HepG2 (cell line): ENCODE data around the gene ATP2B2. TPM values are rescaled to one million over a fixed set of nuclear protein-coding genes. Genes with fewer than 3 reads are reported as not detected.

ENCODE experiments used
- ATAC-seq: fragments of 200-7000 bp; cut with Tn5 transposase; 3 replicates; pipeline ENCODE4 v1.9.1; 2020; ENCODE audit warnings: mild to moderate bottlenecking, moderate library complexity
- BruUV-seq: library from RNA; stranded (reverse); fragments of 400-500 nt; replicated peaks from 2 replicates; lab custom pipeline; 2021; lab: Mats Ljungman, UMichigan
- CTCF ChIA-PET: fragments of 300-600 bp; formaldehyde crosslinking; extraction: SDS; loops from one replicate; lab custom pipeline; 2021; ENCODE audit warnings: low total read pairs, inconsistent platforms, low intra/inter-chr PET ratio; lab: Yijun Ruan, JAX
- POLR2A ChIA-PET: fragments of 350-600 bp; sonication (Branson Sonifier 250); formaldehyde crosslinking; loops from one replicate; lab custom pipeline; 2020; ENCODE audit warnings: antibody characterized with exemption, inconsistent platforms; lab: Yijun Ruan, JAX
- DNase-seq: peaks from one replicate; pipeline ENCODE4 v3.0.0-alpha.2; 2015; ENCODE audit warnings: low spot score
- FAIRE-seq: peaks from 3 replicates; lab custom pipeline; 2011; peaks lifted over from hg19 to GRCh38; lab: Jason Lieb, UNC
- H2AFZ ChIP-seq: one replicate; pipeline ENCODE4 v1.6.1; 2011; ENCODE audit warnings: low read length, inconsistent platforms
- H3K27ac ChIP-seq: fragments of 300-600 bp; 3 replicates; pipeline ENCODE4 v1.8.0; 2011; ENCODE audit warnings: mixed run types, mild to moderate bottlenecking, mixed read lengths, low read length, inconsistent platforms; ENCODE audit not compliant: insufficient read depth; ENCODE audit errors: extremely low read length
- H3K27me3 ChIP-seq, 2 experiments: fragments of 200-600 bp in 1 of 2; 2 replicates in 1 of 2; 3 replicates in 1 of 2; pipeline versions ENCODE4 v1.6.0 to v1.8.0; 2011; ENCODE audit warnings: low read length in 2 of 2, mild to moderate bottlenecking in 2 of 2, moderate library complexity in 2 of 2, inconsistent platforms in 1 of 2; ENCODE audit not compliant: insufficient read depth in 2 of 2, control insufficient read depth in 1 of 2
- H3K36me3 ChIP-seq, 2 experiments: fragments of 200-600 bp in 1 of 2; replicated peaks in 1 of 2; 2 replicates in 1 of 2; 3 replicates in 1 of 2; pipeline versions ENCODE4 v1.5.1 to v1.8.0; 2011; ENCODE audit warnings: low read length in 2 of 2, inconsistent platforms in 1 of 2; ENCODE audit not compliant: insufficient read depth in 2 of 2, control insufficient read depth in 1 of 2
- H3K4me1 ChIP-seq: 2 replicates; pipeline ENCODE4 v1.5.1; 2012; ENCODE audit warnings: low read length, inconsistent platforms; ENCODE audit not compliant: insufficient read depth
- H3K4me2 ChIP-seq: 2 replicates; pipeline ENCODE4 v1.6.0; 2011; ENCODE audit warnings: low read depth, low read length, inconsistent platforms
- H3K4me3 ChIP-seq, 3 experiments: fragments of 200-600 bp in 1 of 3; sonication (generic), shearing (Covaris generic) in 1 of 3; replicated peaks in 1 of 3; 2 replicates each; pipeline ENCODE4 v1.5.1; 2011 to 2016; ENCODE audit warnings: low read length in 3 of 3, inconsistent platforms in 2 of 3, low read depth in 2 of 3, mild to moderate bottlenecking in 2 of 3, control low read depth in 1 of 3, mixed read lengths in 1 of 3; ENCODE audit not compliant: insufficient read depth in 1 of 3
- H3K79me2 ChIP-seq: one replicate; pipeline ENCODE4 v1.6.1; 2011; ENCODE audit warnings: low read length, inconsistent platforms; ENCODE audit not compliant: insufficient read depth
- H3K9ac ChIP-seq: 2 replicates; pipeline ENCODE4 v1.6.0; 2011; ENCODE audit warnings: mild to moderate bottlenecking, low read depth, low read length, inconsistent platforms; ENCODE audit not compliant: insufficient read depth
- H3K9me3 ChIP-seq: 2 replicates; pipeline ENCODE4 v1.5.1; 2012; ENCODE audit warnings: mild to moderate bottlenecking, low read length
- H4K20me1 ChIP-seq: 2 replicates; pipeline ENCODE4 v1.6.0; 2011; ENCODE audit warnings: inconsistent platforms, mild to moderate bottlenecking, low read length, moderate library complexity; ENCODE audit not compliant: insufficient read depth
- FOXM1 ChIP-seq: sonication (generic); formaldehyde crosslinking; IDR thresholded peaks from 2 replicates; pipeline ENCODE4 v1.5.0; 2020; ENCODE audit warnings: missing genetic modification reagents
- MTA3 ChIP-seq: sonication (generic); formaldehyde crosslinking; IDR thresholded peaks from 2 replicates; pipeline ENCODE4 v1.4.0; 2020; ENCODE audit warnings: missing genetic modification reagents
- MXI1 ChIP-seq: IDR thresholded peaks from 3 replicates; pipeline ENCODE4 v1.6.1; 2012; ENCODE audit warnings: low read depth, low read length, inconsistent platforms, borderline replicate concordance
- PTBP1 ChIP-seq: fragments of 200-400 bp; formaldehyde crosslinking; IDR thresholded peaks from 2 replicates; pipeline ENCODE4 v1.6.1; 2018; ENCODE audit warnings: low read length, low read depth; ENCODE audit not compliant: poor library complexity, severe bottlenecking
- SNRNP70 ChIP-seq: fragments of 200-400 bp; formaldehyde crosslinking; IDR thresholded peaks from 2 replicates; pipeline ENCODE4 v1.6.1; 2017; ENCODE audit warnings: mild to moderate bottlenecking, low read depth, low read length, moderate library complexity
- SP2 ChIP-seq: sonication (generic); formaldehyde crosslinking; IDR thresholded peaks from 2 replicates; pipeline ENCODE4 v1.5.1; 2020; ENCODE audit warnings: mild to moderate bottlenecking, missing genetic modification reagents
- ZNF207 ChIP-seq: fragments of 450-650 bp; IDR thresholded peaks from 2 replicates; pipeline ENCODE4 v1.6.1; 2016; ENCODE audit warnings: antibody characterized with exemption, borderline replicate concordance
- ZNF639 ChIP-seq: conservative IDR thresholded peaks from 2 replicates; pipeline ENCODE4 v1.6.1; 2018; ENCODE audit warnings: missing genetic modification reagents
- ZNF747 ChIP-seq: sonication (generic); formaldehyde crosslinking; IDR thresholded peaks from 2 replicates; pipeline ENCODE4 v1.8.1; 2023; ENCODE audit warnings: missing genetic modification reagents, mild to moderate bottlenecking, borderline replicate concordance
- ZSCAN29 ChIP-seq: sonication (generic); formaldehyde crosslinking; conservative IDR thresholded peaks from 2 replicates; pipeline ENCODE4 v1.4.0; 2020; ENCODE audit warnings: mild to moderate bottlenecking, missing genetic modification reagents
- WGBS: methylation state at CpG from one replicate; pipeline ENCODE4 v1.1.6; 2017; ENCODE audit warnings: low lambda C conversion rate; 5-methylcytosine and 5-hydroxymethylcytosine counted together
- in situ Hi-C: cut with HindIII; loops from 2 replicates; pipeline ENCODE4 v1.10.0; 2017; ENCODE audit warnings: low pct_unique_long_range_greater_than_20kb; ENCODE audit not compliant: extremely low pct_ligation_motif_present
- intact Hi-C: fragments of 100-400 bp; cut with micrococcal nuclease; formaldehyde crosslinking; loops from one replicate; pipeline ENCODE4 v1.10.0; 2022; ENCODE audit not compliant: unreplicated experiment
- polyA plus RNA-seq, 8 experiments: library from polyadenylated mRNA; depleted of rRNA in 3 of 8; stranded (reverse) in 7 of 8; unstranded in 1 of 8; fragments of >200 nt; fragmentation: Illumina TruSeq in 4 of 8; extraction: Trizol in 4 of 8; gene quantifications; 2 replicates each; pipeline versions ENCODE4 v1.2.1 to v1.2.3, GENCODE V29; 2011 to 2016; ENCODE audit warnings: low read depth in 4 of 8, missing spikeins in 1 of 8, mixed read lengths in 1 of 8; ENCODE audit not compliant: insufficient read depth in 1 of 8
- total RNA-seq, 5 experiments: library from RNA; depleted of rRNA; stranded (reverse); fragments of >200 nt; fragmentation: Illumina TruSeq; extraction: Trizol; gene quantifications; 2 replicates each; pipeline ENCODE4 v1.2.3, GENCODE V29; 2016; ENCODE audit warnings: low read depth in 1 of 5
- TF ChIP-seq, protein P1 (sequence below): sonication (generic); formaldehyde crosslinking; IDR thresholded peaks from 2 replicates; pipeline ENCODE4 v1.4.0; 2020; ENCODE audit warnings: missing genetic modification reagents
- TF ChIP-seq, protein P2 (sequence below): sonication (generic); formaldehyde crosslinking; IDR thresholded peaks from 2 replicates; pipeline ENCODE4 v1.8.0; 2022; ENCODE audit warnings: mild to moderate bottlenecking, missing genetic modification reagents, moderate library complexity

The ATP2B2 gene
- total and polyA plus RNA-seq, 2 of the 13 experiments (the other 11 are each of a cell fraction or from before 2014, with no cell fraction given), result 1.5 to 2.3 TPM

GRCh38 chr3:10521772-10522441 lies 16.5 kb upstream of the ATP2B2 start:
- Histone ChIP-seq H3K79me2 (no peaks in the 10 kb centered on the region), H3K4me2 (no peak overlapping the region), H3K27ac (no peak overlapping the region), H3K4me1 (peaks cover 4% of the 10 kb centered on the region), H4K20me1 (no peaks in the 10 kb centered on the region), H3K4me3 (no peak overlapping the region), H2AFZ (no peak overlapping the region), H3K9ac (no peak overlapping the region), H3K27me3 (peaks cover 1 to 20% of the 10 kb centered on the region in 2 experiments; a peak in 4 of 5 replicates), H3K9me3 (no peaks in the 10 kb centered on the region), H3K36me3 (no peaks in the 10 kb centered on the region)
- ChIA-PET CTCF (no interaction called here), POLR2A (no interaction called here)
- WGBS, result 4% methylated on average over 6 of the region's 6 CpGs
- intact Hi-C loops (no loop called here), in situ Hi-C loops (no loop called here)
- no peak for ATAC-seq
- DNase-seq, result no peak
- no TSS peak for BruUV-seq
- TF ChIP-seq MTA3 (CRISPR knock-in tag) (no peak), ZSCAN29 (no peak), FOXM1 (CRISPR knock-in tag) (no peak), SP2 (no peak), ZNF747 (CRISPR knock-in tag) (no peak), ZNF207 (no peak), PTBP1 (no peak), ZNF639 (CRISPR knock-in tag) (no peak), SNRNP70 (no peak), MXI1 (no peak)
- TF ChIP-seq, protein P1, sequence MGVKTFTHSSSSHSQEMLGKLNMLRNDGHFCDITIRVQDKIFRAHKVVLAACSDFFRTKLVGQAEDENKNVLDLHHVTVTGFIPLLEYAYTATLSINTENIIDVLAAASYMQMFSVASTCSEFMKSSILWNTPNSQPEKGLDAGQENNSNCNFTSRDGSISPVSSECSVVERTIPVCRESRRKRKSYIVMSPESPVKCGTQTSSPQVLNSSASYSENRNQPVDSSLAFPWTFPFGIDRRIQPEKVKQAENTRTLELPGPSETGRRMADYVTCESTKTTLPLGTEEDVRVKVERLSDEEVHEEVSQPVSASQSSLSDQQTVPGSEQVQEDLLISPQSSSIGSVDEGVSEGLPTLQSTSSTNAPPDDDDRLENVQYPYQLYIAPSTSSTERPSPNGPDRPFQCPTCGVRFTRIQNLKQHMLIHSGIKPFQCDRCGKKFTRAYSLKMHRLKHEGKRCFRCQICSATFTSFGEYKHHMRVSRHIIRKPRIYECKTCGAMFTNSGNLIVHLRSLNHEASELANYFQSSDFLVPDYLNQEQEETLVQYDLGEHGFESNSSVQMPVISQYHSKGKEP (CRISPR knock-in tag), result no peak
- TF ChIP-seq, protein P2, sequence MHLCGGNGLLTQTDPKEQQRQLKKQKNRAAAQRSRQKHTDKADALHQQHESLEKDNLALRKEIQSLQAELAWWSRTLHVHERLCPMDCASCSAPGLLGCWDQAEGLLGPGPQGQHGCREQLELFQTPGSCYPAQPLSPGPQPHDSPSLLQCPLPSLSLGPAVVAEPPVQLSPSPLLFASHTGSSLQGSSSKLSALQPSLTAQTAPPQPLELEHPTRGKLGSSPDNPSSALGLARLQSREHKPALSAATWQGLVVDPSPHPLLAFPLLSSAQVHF (CRISPR knock-in tag), result no peak
- no peak for FAIRE-seq
